A673 (cell line): ENCODE measurements around the gene PIM3. TPM values are rescaled to one million over a fixed set of nuclear protein-coding genes. Genes with fewer than 3 reads are reported as not detected.

Source experiments
- BruUV-seq: library from RNA; stranded (reverse); fragments of 400-500 nt; replicated peaks from 2 replicates; lab custom pipeline; 2021; lab: Mats Ljungman, UMichigan
- CTCF ChIA-PET: fragments of 300-600 bp; sonication (Branson Sonifier 250); formaldehyde crosslinking; loops from one replicate; lab custom pipeline; 2022; ENCODE audit warnings: antibody characterized with exemption; lab: Charles Lee
- POLR2A ChIA-PET: fragments of 300-600 bp; sonication (Branson Sonifier 250); formaldehyde crosslinking; loops from one replicate; lab custom pipeline; 2022; ENCODE audit warnings: antibody characterized with exemption; ENCODE audit not compliant: low non-redundant PET; lab: Charles Lee
- DNase-seq: peaks from one replicate; pipeline ENCODE4 v3.0.0-alpha.2; 2015; ENCODE audit warnings: low spot score
- H3K27ac ChIP-seq: fragments of 200-600 bp; sonication (generic); 2 replicates; pipeline ENCODE4 v1.5.1; 2016; ENCODE audit warnings: mixed run types, low read depth, mild to moderate bottlenecking, mixed read lengths, antibody characterized with exemption, low read length; ENCODE audit not compliant: poor library complexity, severe bottlenecking
- H3K27me3 ChIP-seq: fragments of 200-600 bp; sonication (generic); replicated peaks from 2 replicates; pipeline ENCODE4 v1.6.1; 2017; ENCODE audit warnings: mixed run types, low read depth, mild to moderate bottlenecking, mixed read lengths, antibody characterized with exemption, low read length; ENCODE audit not compliant: insufficient read depth, poor library complexity
- H3K36me3 ChIP-seq: fragments of 200-600 bp; sonication (generic); 2 replicates; pipeline ENCODE4 v1.6.1; 2016; ENCODE audit warnings: mixed run types, mild to moderate bottlenecking, mixed read lengths, antibody characterized with exemption, low read length; ENCODE audit not compliant: insufficient read depth, poor library complexity, severe bottlenecking
- H3K4me1 ChIP-seq: fragments of 200-600 bp; sonication (generic); 2 replicates; pipeline ENCODE4 v1.6.1; 2017; ENCODE audit warnings: mixed run types, mild to moderate bottlenecking, mixed read lengths, antibody characterized with exemption, low read length; ENCODE audit not compliant: insufficient read depth, poor library complexity, severe bottlenecking
- H3K4me3 ChIP-seq: fragments of 200-600 bp; sonication (generic); 2 replicates; pipeline ENCODE4 v1.5.1; 2016; ENCODE audit warnings: low read depth, mixed run types, mild to moderate bottlenecking, mixed read lengths, low read length; ENCODE audit not compliant: poor library complexity, severe bottlenecking
- H3K9me3 ChIP-seq: fragments of 200-600 bp; sonication (generic); 2 replicates; pipeline ENCODE4 v1.6.1; 2016; ENCODE audit warnings: mixed run types, low read depth, mild to moderate bottlenecking, mixed read lengths, antibody characterized with exemption, low read length; ENCODE audit not compliant: poor library complexity, severe bottlenecking
- EZH2 ChIP-seq: fragments of 200-600 bp; sonication (generic); IDR thresholded peaks from 2 replicates; pipeline ENCODE4 v1.6.1; 2017; ENCODE audit warnings: borderline replicate concordance, low read depth, mild to moderate bottlenecking, mixed read lengths, antibody characterized with exemption, low read length; ENCODE audit not compliant: poor library complexity, severe bottlenecking
- intact Hi-C: fragments of 100-400 bp; cut with micrococcal nuclease; formaldehyde crosslinking; loops from one replicate; pipeline ENCODE4 v1.10.0; 2022; ENCODE audit not compliant: unreplicated experiment
- total RNA-seq: library from RNA; stranded (reverse); gene quantifications from 2 replicates; pipeline ENCODE4 v1.2.3, GENCODE V29; 2021
- TF ChIP-seq, protein P1 (sequence below): fragments of 300-800, 200-600 bp; sonication (generic); conservative IDR thresholded peaks from 2 replicates; pipeline ENCODE4 v1.5.1; 2017; ENCODE audit warnings: low read depth, mild to moderate bottlenecking, antibody characterized with exemption, low read length, moderate library complexity, mixed read lengths

PIM3 gene
- total RNA-seq, 1 experiment from 2014 or later, result 71.3 TPM

DNA sequence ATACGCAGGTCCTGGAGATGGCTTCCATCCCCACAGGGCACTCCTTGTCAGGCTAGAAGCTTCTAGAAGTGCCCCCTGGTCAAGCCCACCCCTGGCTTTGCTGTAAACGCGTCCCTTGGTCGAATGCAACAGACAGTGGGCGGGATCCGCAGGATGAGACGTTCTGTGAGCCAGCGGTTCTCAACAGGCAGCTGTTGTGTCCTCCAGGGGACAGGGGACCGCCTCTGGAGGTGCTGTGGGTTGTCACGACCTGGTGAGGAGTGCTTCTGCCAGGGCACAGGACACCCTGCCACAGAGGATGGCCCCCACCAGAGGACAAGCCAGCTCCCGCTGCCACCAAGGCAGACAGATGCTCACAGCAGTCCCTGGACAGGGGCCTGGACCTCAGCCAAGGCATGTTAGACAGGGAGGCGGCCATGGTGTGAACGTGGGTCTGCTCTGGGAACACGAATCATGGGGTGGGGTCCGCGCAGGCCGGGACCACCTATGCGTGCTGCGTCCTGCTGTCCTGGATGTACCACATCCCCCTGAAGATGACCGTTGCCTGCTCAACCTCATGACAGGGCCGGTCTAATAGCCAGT is 30.5 kb upstream of the PIM3 start:
- intact Hi-C loops, result loop anchor here (1.0 to 5.0 kb wide), 5 partner anchors 47 to 277 kb away; no protein-coding TSS in a partner anchor
- no peaks in the 10 kb centered on the region for H3K9me3 ChIP-seq
- CTCF ChIA-PET, result interaction anchor here (2.0 kb wide), 1 partner anchor 101 kb away, joined by 31 read pairs; no protein-coding TSS in a partner anchor
- H3K4me1 ChIP-seq, result peaks cover 14% of the 10 kb centered on the region
- DNase-seq, result no peak
- no peaks in the 10 kb centered on the region for H3K36me3 ChIP-seq
- H3K27me3 ChIP-seq, result no peaks in the 10 kb centered on the region
- H3K4me3 ChIP-seq, result no peak overlapping the region
- TF ChIP-seq EZH2, result no peak
- TF ChIP-seq, protein P1, sequence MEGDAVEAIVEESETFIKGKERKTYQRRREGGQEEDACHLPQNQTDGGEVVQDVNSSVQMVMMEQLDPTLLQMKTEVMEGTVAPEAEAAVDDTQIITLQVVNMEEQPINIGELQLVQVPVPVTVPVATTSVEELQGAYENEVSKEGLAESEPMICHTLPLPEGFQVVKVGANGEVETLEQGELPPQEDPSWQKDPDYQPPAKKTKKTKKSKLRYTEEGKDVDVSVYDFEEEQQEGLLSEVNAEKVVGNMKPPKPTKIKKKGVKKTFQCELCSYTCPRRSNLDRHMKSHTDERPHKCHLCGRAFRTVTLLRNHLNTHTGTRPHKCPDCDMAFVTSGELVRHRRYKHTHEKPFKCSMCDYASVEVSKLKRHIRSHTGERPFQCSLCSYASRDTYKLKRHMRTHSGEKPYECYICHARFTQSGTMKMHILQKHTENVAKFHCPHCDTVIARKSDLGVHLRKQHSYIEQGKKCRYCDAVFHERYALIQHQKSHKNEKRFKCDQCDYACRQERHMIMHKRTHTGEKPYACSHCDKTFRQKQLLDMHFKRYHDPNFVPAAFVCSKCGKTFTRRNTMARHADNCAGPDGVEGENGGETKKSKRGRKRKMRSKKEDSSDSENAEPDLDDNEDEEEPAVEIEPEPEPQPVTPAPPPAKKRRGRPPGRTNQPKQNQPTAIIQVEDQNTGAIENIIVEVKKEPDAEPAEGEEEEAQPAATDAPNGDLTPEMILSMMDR, result no peak
- POLR2A ChIA-PET, result no interaction called here
- H3K27ac ChIP-seq, result no peak overlapping the region
- BruUV-seq, result no TSS peak

DNA sequence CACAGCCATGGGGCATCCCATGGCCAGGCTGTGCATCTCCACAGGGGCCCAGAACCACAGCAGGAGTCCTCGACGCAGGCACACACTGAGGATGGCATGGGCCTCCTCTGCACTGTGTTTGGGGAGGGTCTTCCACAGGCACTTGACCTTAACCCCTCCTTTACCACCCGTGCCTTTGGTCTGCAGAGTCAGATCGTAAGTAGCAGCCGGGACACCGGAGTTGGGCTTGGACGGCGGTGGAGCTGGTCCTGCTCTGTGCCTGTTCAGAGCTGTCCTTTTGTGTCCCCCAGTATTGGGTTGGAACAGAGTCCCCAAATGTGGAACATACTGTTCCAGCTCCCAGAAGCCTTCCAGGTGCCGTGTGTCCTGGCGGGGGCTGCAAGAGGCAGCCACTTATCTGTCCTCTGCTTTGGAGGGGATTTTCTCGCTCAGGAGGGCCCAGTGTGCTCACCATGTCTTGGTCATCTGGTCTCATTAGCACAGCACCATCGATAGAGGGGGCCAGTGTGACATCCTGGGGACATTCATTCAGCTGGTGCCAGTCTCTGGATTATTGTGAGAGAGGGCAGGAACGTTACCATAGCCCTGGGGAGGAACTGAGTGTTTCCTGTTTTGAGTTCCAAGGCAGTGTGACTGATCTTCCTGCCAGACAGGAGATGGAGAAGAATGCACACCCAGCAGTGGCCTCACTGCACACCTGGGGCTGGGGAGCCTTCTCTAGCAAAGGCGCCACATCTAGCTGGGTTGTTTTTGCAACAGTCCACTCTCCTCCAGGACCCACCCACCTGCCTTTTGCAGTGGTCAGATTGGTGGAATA is 29.8 kb upstream of the PIM3 start:
- no TSS peak for BruUV-seq
- DNase-seq, result peak; percentile 88

More for the DNA sequence above, 29.8 kb upstream of the PIM3 start:
- Histone ChIP-seq H3K27me3 (no peaks in the 10 kb centered on the region), H3K9me3 (no peaks in the 10 kb centered on the region), H3K27ac (no peak overlapping the region), H3K4me1 (peaks cover 14% of the 10 kb centered on the region), H3K4me3 (no peak overlapping the region), H3K36me3 (no peaks in the 10 kb centered on the region)
- POLR2A ChIA-PET, result no interaction called here
- CTCF ChIA-PET, result interaction anchor here (0.6 to 2.0 kb wide), 5 partner anchors 32 to 243 kb away, joined by 3 to 31 read pairs (median 4); no protein-coding TSS in a partner anchor
- no peak for TF ChIP-seq EZH2
- TF ChIP-seq, protein P1, result peak; percentile 77
- intact Hi-C loops, result loop anchor here (5.0 kb wide), 3 partner anchors 46 to 276 kb away; no protein-coding TSS in a partner anchor
